Fibroblast of lung (primary cell): ENCODE results near the gene TXNDC5.
"Not testable (repeated sequence)": the region's sequence is repeated elsewhere in the genome, so short reads cannot be mapped to it uniquely, and the experiment has no call there.

Experiments
- EZH2 ChIP-seq: IDR thresholded peaks from 2 replicates; pipeline ENCODE4 v1.5.1; 2012; ENCODE audit warnings: low read length, control low read depth, mild to moderate bottlenecking; ENCODE audit errors: missing control alignments
- TF ChIP-seq, protein P1 (sequence below), 2 donors: IDR thresholded peaks in 1 of 2; conservative IDR thresholded peaks in 1 of 2; 1 replicate in 1 of 2; 2 replicates in 1 of 2; pipeline ENCODE4 v1.5.1; 2011 to 2012; ENCODE audit warnings: low read length in 2 of 2, control low read depth in 1 of 2, inconsistent platforms in 1 of 2, low read depth in 1 of 2, mild to moderate bottlenecking in 1 of 2

DNA sequence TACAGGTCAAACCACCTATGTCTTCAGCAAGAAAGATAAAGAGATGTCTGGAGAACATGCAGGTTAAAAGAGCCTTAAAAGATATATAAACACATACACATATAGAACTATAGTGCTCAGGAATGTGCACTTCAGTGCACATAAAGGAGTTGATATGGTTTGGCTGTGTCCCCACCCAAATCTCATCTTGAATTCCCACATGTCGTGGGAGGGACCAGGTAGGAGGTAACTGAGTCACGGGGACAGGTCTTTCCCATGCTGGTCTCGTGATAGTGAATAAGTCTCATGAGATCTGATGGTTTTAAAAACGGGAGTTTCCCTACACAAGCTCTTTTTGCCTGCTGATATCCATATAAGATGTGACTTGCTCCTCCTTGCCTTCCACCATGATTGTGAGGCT lies 18.2 kb downstream of the TXNDC5 start:
- TF ChIP-seq EZH2 = not testable (repeated sequence)
- TF ChIP-seq, protein P1, sequence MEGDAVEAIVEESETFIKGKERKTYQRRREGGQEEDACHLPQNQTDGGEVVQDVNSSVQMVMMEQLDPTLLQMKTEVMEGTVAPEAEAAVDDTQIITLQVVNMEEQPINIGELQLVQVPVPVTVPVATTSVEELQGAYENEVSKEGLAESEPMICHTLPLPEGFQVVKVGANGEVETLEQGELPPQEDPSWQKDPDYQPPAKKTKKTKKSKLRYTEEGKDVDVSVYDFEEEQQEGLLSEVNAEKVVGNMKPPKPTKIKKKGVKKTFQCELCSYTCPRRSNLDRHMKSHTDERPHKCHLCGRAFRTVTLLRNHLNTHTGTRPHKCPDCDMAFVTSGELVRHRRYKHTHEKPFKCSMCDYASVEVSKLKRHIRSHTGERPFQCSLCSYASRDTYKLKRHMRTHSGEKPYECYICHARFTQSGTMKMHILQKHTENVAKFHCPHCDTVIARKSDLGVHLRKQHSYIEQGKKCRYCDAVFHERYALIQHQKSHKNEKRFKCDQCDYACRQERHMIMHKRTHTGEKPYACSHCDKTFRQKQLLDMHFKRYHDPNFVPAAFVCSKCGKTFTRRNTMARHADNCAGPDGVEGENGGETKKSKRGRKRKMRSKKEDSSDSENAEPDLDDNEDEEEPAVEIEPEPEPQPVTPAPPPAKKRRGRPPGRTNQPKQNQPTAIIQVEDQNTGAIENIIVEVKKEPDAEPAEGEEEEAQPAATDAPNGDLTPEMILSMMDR (conservative IDR thresholded peaks at IDR 0.05 in 1 of 2, IDR thresholded peaks at IDR 0.05 in 1 of 2; ENCODE audit: low read depth in 1 of 2, low read length in 2 of 2) = not testable (repeated sequence)
